HT1080 (cell line): Measurements from ENCODE around the gene SP3. TPM values are rescaled to one million over a fixed set of nuclear protein-coding genes. Genes with fewer than 3 reads are reported as not detected.

Source experiments
- DNase-seq: peaks from one replicate; pipeline ENCODE4 v3.0.0-alpha.2; 2015; ENCODE audit warnings: low read depth
- total RNA-seq: library from RNA; depleted of rRNA; stranded (reverse); fragments of >200 nt; shearing (Covaris generic); gene quantifications from 2 replicates; pipeline ENCODE4 v1.2.3, GENCODE V29; 2014

Gene SP3
- total RNA-seq, 1 experiment from 2014 or later: 117 TPM

GRCh38 chr2:173860082-173860481 is 105.1 kb downstream of the SP3 start:
- DNase-seq: no peak

GRCh38 chr2:173858291-173858731 is 106.9 kb downstream of the SP3 start:
- no peak for DNase-seq
